Measurements from ENCODE around the gene DVL2.

Gene DVL2

GRCh38 chr17:7208754-7209460 is 25.4 kb downstream of the DVL2 start:
- no peak for TF ChIP-seq CTCF (IDR thresholded peaks at IDR 0.05)
- Histone ChIP-seq H3K4me1 (ENCODE audit: control insufficient read depth in 1 of 2, insufficient read depth in 1 of 2, low read depth in 1 of 2, low read length in 1 of 2) (peaks cover 14% of the 10 kb centered on the region in 2 experiments), H3K4me3 (ENCODE audit: low read depth in 1 of 2, low read length in 1 of 2) (no peak overlapping the region), H3K36me3 (no peaks in the 10 kb centered on the region), H3K27ac (no peak overlapping the region), H3K27me3 (peaks cover 5% of the 10 kb centered on the region), H3K9me3 (no peaks in the 10 kb centered on the region)

- TF ChIP-seq CTCF (IDR thresholded peaks at IDR 0.05) = no peak
- Histone ChIP-seq H3K4me1 (ENCODE audit: control insufficient read depth in 1 of 2, insufficient read depth in 1 of 2, low read depth in 1 of 2, low read length in 1 of 2) (peaks cover 9 to 12% of the 10 kb centered on the region in 2 experiments), H3K36me3 (no peaks in the 10 kb centered on the region), H3K9me3 (no peaks in the 10 kb centered on the region), H3K4me3 (ENCODE audit: low read depth in 1 of 2, low read length in 1 of 2) (no peak overlapping the region), H3K27ac (no peak overlapping the region), H3K27me3 (peaks cover 5% of the 10 kb centered on the region)
Observed at GRCh38 chr17:7208027-7208571, 26.2 kb downstream of the DVL2 start.

GRCh38 chr17:7207120-7208001 is 27.0 kb downstream of the DVL2 start:
- no peaks in the 10 kb centered on the region for H3K36me3 ChIP-seq
- H3K27me3 ChIP-seq = peaks cover 5% of the 10 kb centered on the region
- H3K27ac ChIP-seq = no peak overlapping the region
- H3K9me3 ChIP-seq = no peaks in the 10 kb centered on the region
- TF ChIP-seq CTCF (IDR thresholded peaks at IDR 0.05) = no peak
- H3K4me1 ChIP-seq (ENCODE audit: control insufficient read depth in 1 of 2, insufficient read depth in 1 of 2, low read depth in 1 of 2, low read length in 1 of 2) = peaks cover 9 to 12% of the 10 kb centered on the region in 2 experiments
- no peak overlapping the region for H3K4me3 ChIP-seq (ENCODE audit: low read depth in 1 of 2, low read length in 1 of 2)

GRCh38 chr17:7205561-7205960 is 28.8 kb downstream of the DVL2 start:
- H3K27ac ChIP-seq = no peak overlapping the region
- H3K4me1 ChIP-seq (ENCODE audit: control insufficient read depth in 1 of 2, insufficient read depth in 1 of 2, low read depth in 1 of 2, low read length in 1 of 2) = peaks cover 9 to 12% of the 10 kb centered on the region in 2 experiments
- no peaks in the 10 kb centered on the region for H3K27me3 ChIP-seq
- no peaks in the 10 kb centered on the region for H3K9me3 ChIP-seq
- TF ChIP-seq CTCF (IDR thresholded peaks at IDR 0.05) = no peak
- H3K4me3 ChIP-seq (ENCODE audit: low read depth in 1 of 2, low read length in 1 of 2) = no peak overlapping the region
- H3K36me3 ChIP-seq = no peaks in the 10 kb centered on the region

GRCh38 chr17:7204828-7205461 is 29.4 kb downstream of the DVL2 start:
- no peaks in the 10 kb centered on the region for H3K9me3 ChIP-seq
- H3K27me3 ChIP-seq = no peaks in the 10 kb centered on the region
- H3K27ac ChIP-seq = no peak overlapping the region
- no peaks in the 10 kb centered on the region for H3K36me3 ChIP-seq
- peak overlapping the region; percentile 45 to 67 for H3K4me3 ChIP-seq (ENCODE audit: low read depth in 1 of 2, low read length in 1 of 2)
- peaks cover 9 to 12% of the 10 kb centered on the region in 2 experiments for H3K4me1 ChIP-seq (ENCODE audit: control insufficient read depth in 1 of 2, insufficient read depth in 1 of 2, low read depth in 1 of 2, low read length in 1 of 2)
- no peak for TF ChIP-seq CTCF (IDR thresholded peaks at IDR 0.05)

Data from neutrophil (primary cell).